HL-60 (cell line): ENCODE measurements around the gene ITPK1.

Experiments used
- CTCF ChIP-seq: IDR thresholded peaks from one replicate; pipeline ENCODE4 v1.5.1; 2011; ENCODE audit warnings: low read length, control low read depth, inconsistent platforms; ENCODE audit not compliant: insufficient read depth
- GABPA ChIP-seq: IDR thresholded peaks from 2 replicates; pipeline ENCODE4 v1.6.1; 2012; ENCODE audit warnings: low read depth
- POLR2AphosphoS5 ChIP-seq: IDR thresholded peaks from 2 replicates; pipeline ENCODE4 v1.6.1; 2012; ENCODE audit warnings: low read depth
- REST ChIP-seq: IDR thresholded peaks from 2 replicates; pipeline ENCODE4 v1.6.1; 2012; ENCODE audit warnings: low read depth; ENCODE audit not compliant: insufficient replicate concordance

- TF ChIP-seq CTCF (no peak), POLR2AphosphoS5 (no peak), REST (no peak), GABPA (no peak)
Measured at GRCh38 chr14:93082576-93083001, 33.1 kb downstream of the ITPK1 start.
